IMR-90 (cell line): Measurements from ENCODE around the gene OPA3. TPM values are rescaled to one million over a fixed set of nuclear protein-coding genes. Genes with fewer than 3 reads are reported as not detected.

Source experiments
- ATAC-seq: fragments of 200-7000 bp; cut with Tn5 transposase; 2 replicates; pipeline ENCODE4 v1.9.1; 2020; ENCODE audit warnings: low read depth, mild to moderate bottlenecking, moderate library complexity
- BruUV-seq: library from RNA; stranded (reverse); fragments of 400-500 nt; replicated peaks from 2 replicates; lab custom pipeline; 2021; lab: Mats Ljungman, UMichigan
- CTCF ChIA-PET: fragments of 300-600 bp; formaldehyde crosslinking; extraction: SDS; loops from one replicate; lab custom pipeline; 2021; ENCODE audit warnings: antibody characterized with exemption; lab: Yijun Ruan, JAX
- POLR2A ChIA-PET: fragments of 300-600 bp; sonication (Branson Sonifier 250); formaldehyde crosslinking; loops from one replicate; lab custom pipeline; 2022; ENCODE audit warnings: antibody characterized with exemption; ENCODE audit not compliant: unreplicated experiment; lab: Charles Lee
- DNase-seq: peaks from one replicate; pipeline ENCODE4 v3.0.0; 2013
- H2AFZ ChIP-seq: replicated peaks from 2 replicates; pipeline ENCODE3; 2013; ENCODE audit warnings: low read length, mild to moderate bottlenecking; ENCODE audit not compliant: poor library complexity
- H2AK5ac ChIP-seq: 2 replicates; pipeline ENCODE4 v1.6.1; 2013; ENCODE audit warnings: low read depth, low read length, inconsistent platforms
- H2AK9ac ChIP-seq: replicated peaks from 2 replicates; pipeline ENCODE3; 2013; ENCODE audit warnings: mild to moderate bottlenecking, low read depth, low read length, moderate library complexity; ENCODE audit not compliant: poor library complexity
- H2BK120ac ChIP-seq: 2 replicates; pipeline ENCODE4 v1.6.1; 2013; ENCODE audit warnings: low read depth, low read length, inconsistent platforms
- H2BK15ac ChIP-seq: 3 replicates; pipeline ENCODE4 v1.6.1; 2013; ENCODE audit warnings: low read depth, low read length, inconsistent platforms
- H2BK20ac ChIP-seq: 2 replicates; pipeline ENCODE4 v1.6.1; 2013; ENCODE audit warnings: low read depth, mild to moderate bottlenecking, inconsistent platforms, low read length, moderate library complexity
- H2BK5ac ChIP-seq: 2 replicates; pipeline ENCODE4 v1.6.1; 2013; ENCODE audit warnings: mild to moderate bottlenecking, low read depth, low read length, inconsistent platforms; ENCODE audit not compliant: poor library complexity, severe bottlenecking
- H3K14ac ChIP-seq: replicated peaks from 2 replicates; pipeline ENCODE4 v1.6.1; 2013; ENCODE audit warnings: low read depth, low read length, inconsistent platforms
- H3K18ac ChIP-seq: 2 replicates; pipeline ENCODE4 v1.6.1; 2013; ENCODE audit warnings: low read depth, low read length, control low read depth
- H3K23ac ChIP-seq: 2 replicates; pipeline ENCODE4 v1.6.1; 2013; ENCODE audit warnings: low read depth, low read length, inconsistent platforms
- H3K27ac ChIP-seq: 2 replicates; pipeline ENCODE4 v1.5.1; 2013; ENCODE audit warnings: mild to moderate bottlenecking, control low read depth, low read length; ENCODE audit not compliant: insufficient read depth
- H3K27me3 ChIP-seq: 2 replicates; pipeline ENCODE4 v1.6.1; 2013; ENCODE audit warnings: low read length; ENCODE audit not compliant: control insufficient read depth, insufficient read depth
- H3K36me3 ChIP-seq: 2 replicates; pipeline ENCODE4 v1.6.1; 2013; ENCODE audit warnings: low read length, mixed read lengths; ENCODE audit not compliant: control insufficient read depth, insufficient read depth
- H3K4ac ChIP-seq: 2 replicates; pipeline ENCODE4 v1.6.1; 2013; ENCODE audit warnings: low read depth, low read length, inconsistent platforms
- H3K4me1 ChIP-seq: 2 replicates; pipeline ENCODE4 v1.6.1; 2013; ENCODE audit warnings: low read length, mixed read lengths; ENCODE audit not compliant: control insufficient read depth, insufficient read depth
- H3K4me2 ChIP-seq: 2 replicates; pipeline ENCODE4 v1.6.1; 2013; ENCODE audit warnings: low read depth, mild to moderate bottlenecking, control low read depth, low read length, moderate library complexity
- H3K4me3 ChIP-seq: 2 replicates; pipeline ENCODE4 v1.5.1; 2013; ENCODE audit warnings: low read depth, mild to moderate bottlenecking, control low read depth, low read length, moderate library complexity; ENCODE audit not compliant: insufficient read depth
- H3K56ac ChIP-seq: 2 replicates; pipeline ENCODE4 v1.6.1; 2013; ENCODE audit warnings: low read length, inconsistent platforms; ENCODE audit not compliant: insufficient read depth; ENCODE audit errors: extremely low read depth
- H3K79me1 ChIP-seq, 2 experiments: 2 replicates each; pipeline ENCODE4 v1.6.1; 2013; ENCODE audit warnings: low read length in 2 of 2, inconsistent platforms in 1 of 2, low read depth in 1 of 2
- H3K9ac ChIP-seq: 2 replicates; pipeline ENCODE4 v1.6.1; 2013; ENCODE audit warnings: low read depth, low read length, control low read depth
- H3K9me1 ChIP-seq: 2 replicates; pipeline ENCODE4 v1.6.1; 2013; ENCODE audit warnings: low read length, inconsistent platforms; ENCODE audit not compliant: insufficient read depth
- H3K9me3 ChIP-seq: 2 replicates; pipeline ENCODE4 v1.6.1; 2013; ENCODE audit warnings: low read length; ENCODE audit not compliant: control insufficient read depth, insufficient read depth
- H4K20me1 ChIP-seq: 2 replicates; pipeline ENCODE4 v1.6.1; 2013; ENCODE audit warnings: low read length, inconsistent platforms; ENCODE audit not compliant: insufficient read depth
- H4K5ac ChIP-seq: 2 replicates; pipeline ENCODE4 v1.6.1; 2013; ENCODE audit warnings: mild to moderate bottlenecking, low read depth, low read length, control low read depth
- H4K8ac ChIP-seq, 2 experiments: 2 replicates each; pipeline ENCODE4 v1.6.1; 2013; ENCODE audit warnings: low read depth in 2 of 2, low read length in 2 of 2, control low read depth in 1 of 2, inconsistent platforms in 1 of 2
- H4K91ac ChIP-seq: 2 replicates; pipeline ENCODE4 v1.6.1; 2013; ENCODE audit warnings: low read depth, low read length, inconsistent platforms; ENCODE audit not compliant: insufficient read depth
- CEBPB ChIP-seq: IDR thresholded peaks from 2 replicates; pipeline ENCODE4 v1.6.1; 2012; ENCODE audit warnings: low read depth, low read length, improper control_type of control experiment
- FOS ChIP-seq: fragments of 150-350 bp; IDR thresholded peaks from 2 replicates; pipeline ENCODE4 v1.6.1; 2016; ENCODE audit warnings: low read depth, low read length
- MXI1 ChIP-seq: IDR thresholded peaks from 2 replicates; pipeline ENCODE4 v1.6.1; 2012; ENCODE audit warnings: low read depth, mild to moderate bottlenecking, low read length, moderate library complexity, borderline replicate concordance
- NFE2L2 ChIP-seq: fragments of 150-350 bp; IDR thresholded peaks from 2 replicates; pipeline ENCODE4 v1.6.1; 2016; ENCODE audit warnings: low read depth, mild to moderate bottlenecking, low read length
- POLR2A ChIP-seq: IDR thresholded peaks from 2 replicates; pipeline ENCODE4 v1.6.1; 2012; ENCODE audit warnings: mild to moderate bottlenecking, low read depth, low read length
- RCOR1 ChIP-seq: IDR thresholded peaks from 2 replicates; pipeline ENCODE4 v1.6.1; 2012; ENCODE audit warnings: mild to moderate bottlenecking, low read length, improper control_type of control experiment; ENCODE audit not compliant: insufficient replicate concordance
- RFX5 ChIP-seq: IDR thresholded peaks from 2 replicates; pipeline ENCODE4 v1.8.0; 2012; ENCODE audit warnings: low read depth, mild to moderate bottlenecking, low read length, moderate library complexity
- SMC3 ChIP-seq: fragments of 150-350 bp; IDR thresholded peaks from 2 replicates; pipeline ENCODE4 v1.6.1; 2016; ENCODE audit warnings: low read depth, mild to moderate bottlenecking, antibody characterized with exemption, low read length, moderate library complexity
- USF2 ChIP-seq: fragments of 150-350 bp; IDR thresholded peaks from 2 replicates; pipeline ENCODE4 v1.6.1; 2017; ENCODE audit warnings: mild to moderate bottlenecking, antibody characterized with exemption, low read length, low read depth
- WGBS, 2 experiments: methylation state at CpG; one replicate each; pipeline versions ENCODE4 v1.1.5 to v1.1.7; 2013; ENCODE audit warnings: missing lambda C conversion rate in 2 of 2; ENCODE audit not compliant: insufficient read length in 1 of 2; ENCODE audit errors: extremely low coverage in 2 of 2; 5-methylcytosine and 5-hydroxymethylcytosine counted together
- dilution Hi-C: fragments of 300-500 bp; cut with HindIII; formaldehyde crosslinking; loops from one replicate; pipeline ENCODE4 v1.14.3; 2018; ENCODE audit warnings: low sequenced_read_pairs; ENCODE audit not compliant: unreplicated experiment
- in situ Hi-C: fragments of 300-500 bp; cut with MboI; formaldehyde crosslinking; loops from 3 replicates; pipeline ENCODE4 v1.14.3; 2019; ENCODE audit warnings: low sequenced_read_pairs, inconsistent platforms, mixed read lengths
- intact Hi-C: fragments of 100-400 bp; cut with micrococcal nuclease; formaldehyde crosslinking; loops from 2 replicates; pipeline ENCODE4 v1.10.0; 2022
- polyA plus RNA-seq, 3 experiments: library from polyadenylated mRNA; depleted of rRNA; stranded (reverse); fragments of >200 nt; gene quantifications; 2 replicates each; pipeline ENCODE4 v1.2.3, GENCODE V29; 2012; ENCODE audit warnings: low replicate concordance in 1 of 3
- total RNA-seq: library from RNA; depleted of rRNA; stranded (reverse); fragments of >200 nt; gene quantifications from 2 replicates; pipeline ENCODE4 v1.2.3, GENCODE V29; 2012
- TF ChIP-seq, protein P1 (sequence below): fragments of 150-350 bp; IDR thresholded peaks from 2 replicates; pipeline ENCODE4 v1.6.1; 2016; ENCODE audit warnings: low read depth, mild to moderate bottlenecking, low read length, moderate library complexity, borderline replicate concordance

OPA3 gene
- total and polyA plus RNA-seq, 2 of the 4 experiments (the other 2 are of a cell fraction) = 5.2 to 9.6 TPM

DNA sequence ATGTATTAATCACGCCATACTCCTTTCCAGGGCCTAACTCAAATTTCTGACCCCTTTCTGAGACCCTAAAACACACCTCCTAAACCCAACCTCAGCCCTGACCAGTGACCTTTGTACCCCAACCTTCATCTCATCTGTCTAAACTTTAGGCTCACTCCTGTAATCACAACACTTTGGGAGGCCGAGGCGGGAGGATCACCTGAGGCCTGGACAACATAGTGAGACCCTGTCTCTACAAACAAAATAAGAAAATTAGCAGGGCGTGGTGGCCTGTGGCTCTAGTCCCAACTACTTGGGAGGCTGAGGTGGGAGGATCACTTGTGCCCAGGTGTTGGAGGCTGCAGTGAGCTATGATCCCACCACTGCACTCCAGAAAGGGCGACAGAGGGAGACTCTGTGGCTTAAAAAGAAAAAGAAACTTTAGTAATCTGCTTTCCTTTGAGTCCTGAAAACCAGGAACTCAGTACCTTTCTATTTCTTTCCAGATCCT lies 92.4 kb downstream of the OPA3 start:
- Histone ChIP-seq H3K18ac (no peak overlapping the region), H3K9ac (no peak overlapping the region), H4K8ac (no peak overlapping the region), H2BK20ac (no peak overlapping the region), H3K4ac (peak overlapping the region; percentile 54; the same call in 1 of the 2 replicates), H3K79me1 (peaks cover 0 to 10% of the 10 kb centered on the region in 2 experiments; a peak in 1 of 4 replicates), H4K5ac (no peak overlapping the region), H4K20me1 (peaks cover 3% of the 10 kb centered on the region; the same call in 1 of the 2 replicates), H2BK5ac (no peak overlapping the region), H3K4me3 (peak overlapping the region; percentile 89; the same call in 1 of the 2 replicates), H2AK9ac (peak overlapping the region; percentile 65), H3K36me3 (no peaks in the 10 kb centered on the region), H3K14ac (no peak overlapping the region), H2AK5ac (no peak overlapping the region), H2BK15ac (no peak overlapping the region), H3K4me1 (no peaks in the 10 kb centered on the region), H3K27ac (no peak overlapping the region), H3K9me3 (no peaks in the 10 kb centered on the region), H3K56ac (no peak overlapping the region), H4K91ac (no peak overlapping the region), H2AFZ (peak overlapping the region; percentile 98), H3K4me2 (peak overlapping the region; percentile 82; the same call in 1 of the 2 replicates), H3K9me1 (peaks cover 4% of the 10 kb centered on the region), H2BK120ac (no peak overlapping the region), H3K27me3 (no peaks in the 10 kb centered on the region), H3K23ac (no peak overlapping the region)
- BruUV-seq = no TSS peak
- dilution Hi-C loops = no loop called here
- no peak for TF ChIP-seq SMC3
- TF ChIP-seq, protein P1, sequence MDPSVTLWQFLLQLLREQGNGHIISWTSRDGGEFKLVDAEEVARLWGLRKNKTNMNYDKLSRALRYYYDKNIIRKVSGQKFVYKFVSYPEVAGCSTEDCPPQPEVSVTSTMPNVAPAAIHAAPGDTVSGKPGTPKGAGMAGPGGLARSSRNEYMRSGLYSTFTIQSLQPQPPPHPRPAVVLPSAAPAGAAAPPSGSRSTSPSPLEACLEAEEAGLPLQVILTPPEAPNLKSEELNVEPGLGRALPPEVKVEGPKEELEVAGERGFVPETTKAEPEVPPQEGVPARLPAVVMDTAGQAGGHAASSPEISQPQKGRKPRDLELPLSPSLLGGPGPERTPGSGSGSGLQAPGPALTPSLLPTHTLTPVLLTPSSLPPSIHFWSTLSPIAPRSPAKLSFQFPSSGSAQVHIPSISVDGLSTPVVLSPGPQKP = no peak
- no peak for TF ChIP-seq FOS
- no peak for TF ChIP-seq USF2
- no peak for TF ChIP-seq CEBPB
- TF ChIP-seq NFE2L2 = no peak
- TF ChIP-seq POLR2A = no peak
- TF ChIP-seq RFX5 = no peak
- no peak for TF ChIP-seq MXI1
- TF ChIP-seq RCOR1 = no peak
- in situ Hi-C loops = no loop called here
- ATAC-seq (no peak), DNase-seq (no peak)
- no CpG with 5 or more reads among the region's 5 CpGs for WGBS, 2 experiments
- ChIA-PET POLR2A (no interaction called here), CTCF (no interaction called here)
- intact Hi-C loops = no loop called here
